ENCODE measurements around the gene OR2K2. TPM values are rescaled to one million over a fixed set of nuclear protein-coding genes. Genes with fewer than 3 reads are reported as not detected.

OR2K2 gene, protein sequence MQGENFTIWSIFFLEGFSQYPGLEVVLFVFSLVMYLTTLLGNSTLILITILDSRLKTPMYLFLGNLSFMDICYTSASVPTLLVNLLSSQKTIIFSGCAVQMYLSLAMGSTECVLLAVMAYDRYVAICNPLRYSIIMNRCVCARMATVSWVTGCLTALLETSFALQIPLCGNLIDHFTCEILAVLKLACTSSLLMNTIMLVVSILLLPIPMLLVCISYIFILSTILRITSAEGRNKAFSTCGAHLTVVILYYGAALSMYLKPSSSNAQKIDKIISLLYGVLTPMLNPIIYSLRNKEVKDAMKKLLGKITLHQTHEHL
- total RNA-seq (not detected), polyA plus RNA-seq (not detected)
- long read RNA-seq, donor 1 = 0 reads
- long read RNA-seq, donor 2 = 0 reads
- long read RNA-seq, donor 3 = 0 reads
- long read RNA-seq, donor 4 = 0 reads
- long read RNA-seq, donor 5 = 0 reads

DNA sequence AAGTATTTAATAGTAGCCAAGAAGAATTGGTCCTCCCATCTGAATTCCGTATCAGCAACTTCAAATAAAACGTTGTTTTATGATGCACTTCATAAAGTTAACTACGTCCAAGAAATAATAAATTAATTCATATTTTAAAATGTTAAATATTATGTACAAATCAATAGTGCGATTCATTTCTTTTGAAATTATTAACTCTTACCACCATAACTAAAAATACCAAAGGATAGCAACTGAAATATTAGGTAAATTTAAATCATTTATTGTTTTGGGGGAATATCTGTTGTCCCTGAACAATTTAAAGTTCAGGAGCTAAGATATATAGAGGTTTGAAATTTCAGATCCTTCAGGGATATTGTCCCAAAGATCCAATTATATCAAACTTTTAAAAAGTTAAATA lies at the start of gene OR2K2:
OR2K2 (minus strand) TSS at position 101 of the 400 bp plus-strand sequence. CDS start 1,791 bp downstream, outside the sequence.
- Histone ChIP-seq H3K4me1 (ENCODE audit: control insufficient read depth in 5 of 5, insufficient read depth in 5 of 5, low read length in 5 of 5) (peaks cover 0 to 3% (median 0%) of the 10 kb centered on the region in 5 donors), H3K9me3 (ENCODE audit: control insufficient read depth in 4 of 4, insufficient read depth in 3 of 4, low read length in 3 of 4) (no peaks in the 10 kb centered on the region), H3K36me3 (ENCODE audit: control insufficient read depth in 4 of 4, insufficient read depth in 4 of 4, low read length in 4 of 4) (no peaks in the 10 kb centered on the region), H3K27ac (ENCODE audit: low read depth in 1 of 2, low read length in 1 of 2) (no peak within 1 kb of the TSS), H3K4me3 (no peak within 1 kb of the TSS), H3K9ac (ENCODE audit: insufficient read depth in 1 of 2, low read length in 2 of 2) (no peak within 1 kb of the TSS), H3K27me3 (ENCODE audit: control insufficient read depth in 3 of 3, insufficient read depth in 3 of 3, low read length in 2 of 3) (no peaks in the 10 kb centered on the region)
- DNase-seq (no peak), ATAC-seq (ENCODE audit: insufficient read depth, low FRiP score) (no peak)
- TF ChIP-seq, protein P1, sequence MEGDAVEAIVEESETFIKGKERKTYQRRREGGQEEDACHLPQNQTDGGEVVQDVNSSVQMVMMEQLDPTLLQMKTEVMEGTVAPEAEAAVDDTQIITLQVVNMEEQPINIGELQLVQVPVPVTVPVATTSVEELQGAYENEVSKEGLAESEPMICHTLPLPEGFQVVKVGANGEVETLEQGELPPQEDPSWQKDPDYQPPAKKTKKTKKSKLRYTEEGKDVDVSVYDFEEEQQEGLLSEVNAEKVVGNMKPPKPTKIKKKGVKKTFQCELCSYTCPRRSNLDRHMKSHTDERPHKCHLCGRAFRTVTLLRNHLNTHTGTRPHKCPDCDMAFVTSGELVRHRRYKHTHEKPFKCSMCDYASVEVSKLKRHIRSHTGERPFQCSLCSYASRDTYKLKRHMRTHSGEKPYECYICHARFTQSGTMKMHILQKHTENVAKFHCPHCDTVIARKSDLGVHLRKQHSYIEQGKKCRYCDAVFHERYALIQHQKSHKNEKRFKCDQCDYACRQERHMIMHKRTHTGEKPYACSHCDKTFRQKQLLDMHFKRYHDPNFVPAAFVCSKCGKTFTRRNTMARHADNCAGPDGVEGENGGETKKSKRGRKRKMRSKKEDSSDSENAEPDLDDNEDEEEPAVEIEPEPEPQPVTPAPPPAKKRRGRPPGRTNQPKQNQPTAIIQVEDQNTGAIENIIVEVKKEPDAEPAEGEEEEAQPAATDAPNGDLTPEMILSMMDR (IDR thresholded peaks at IDR 0.05; ENCODE audit: control extremely low read depth, extremely low read depth) = no peak
- WGBS, 2 donors = 91 to 96% methylated on average over 4 of the region's 4 CpGs

DNA sequence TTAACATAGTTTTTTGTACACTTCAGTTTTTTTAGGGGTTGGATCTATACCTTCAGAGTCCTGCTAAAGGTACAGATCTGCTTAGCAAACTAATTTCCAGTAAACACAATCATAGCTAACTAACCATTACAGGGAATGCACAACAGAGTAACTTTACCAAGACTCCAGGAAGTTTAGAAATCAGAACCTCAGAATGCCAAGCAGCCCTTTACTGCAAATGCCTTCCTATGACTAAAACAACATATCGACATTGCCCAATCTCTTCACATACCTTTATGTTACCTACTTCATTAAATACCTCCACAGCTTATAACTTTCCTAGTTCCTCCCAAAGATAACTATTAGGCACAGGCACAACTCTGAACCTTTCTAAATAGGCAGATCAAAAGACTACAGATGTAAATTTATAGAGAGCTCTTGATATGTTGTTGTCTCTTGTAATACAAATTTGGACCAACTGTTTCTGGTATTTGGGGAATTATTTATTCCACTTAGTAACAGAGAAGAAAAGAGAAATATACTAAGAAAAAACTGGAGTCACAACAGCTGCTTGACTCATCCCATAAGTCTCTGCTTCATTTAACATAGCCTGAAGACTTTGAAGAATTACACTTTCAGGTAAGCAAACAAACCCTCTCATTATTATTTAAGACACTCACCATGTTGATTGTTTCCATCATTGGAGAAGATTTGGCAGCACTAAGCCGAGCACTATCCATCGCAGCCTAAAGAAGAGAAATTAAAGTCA lies 46.0 kb upstream of the OR2K2 start:
- no peak for ATAC-seq (ENCODE audit: insufficient read depth, low FRiP score)
- 93 to 97% methylated on average over 3 of the region's 3 CpGs for WGBS, 2 donors
- Histone ChIP-seq H3K27ac (ENCODE audit: low read depth in 1 of 2, low read length in 1 of 2) (no peak overlapping the region), H3K4me3 (no peak overlapping the region), H3K36me3 (ENCODE audit: control insufficient read depth in 4 of 4, insufficient read depth in 4 of 4, low read length in 4 of 4) (peaks cover 17 to 50% (median 25%) of the 10 kb centered on the region in 4 donors), H3K9ac (ENCODE audit: insufficient read depth in 1 of 2, low read length in 2 of 2) (no peak overlapping the region), H3K4me1 (ENCODE audit: control insufficient read depth in 5 of 5, insufficient read depth in 5 of 5, low read length in 5 of 5) (peaks cover 0 to 9% (median 0%) of the 10 kb centered on the region in 5 donors), H3K9me3 (ENCODE audit: control insufficient read depth in 4 of 4, insufficient read depth in 3 of 4, low read length in 3 of 4) (no peaks in the 10 kb centered on the region), H3K27me3 (ENCODE audit: control insufficient read depth in 3 of 3, insufficient read depth in 3 of 3, low read length in 2 of 3) (no peaks in the 10 kb centered on the region)
- no peak for DNase-seq
- TF ChIP-seq, protein P1 (IDR thresholded peaks at IDR 0.05; ENCODE audit: control extremely low read depth, extremely low read depth) = no peak

DNA sequence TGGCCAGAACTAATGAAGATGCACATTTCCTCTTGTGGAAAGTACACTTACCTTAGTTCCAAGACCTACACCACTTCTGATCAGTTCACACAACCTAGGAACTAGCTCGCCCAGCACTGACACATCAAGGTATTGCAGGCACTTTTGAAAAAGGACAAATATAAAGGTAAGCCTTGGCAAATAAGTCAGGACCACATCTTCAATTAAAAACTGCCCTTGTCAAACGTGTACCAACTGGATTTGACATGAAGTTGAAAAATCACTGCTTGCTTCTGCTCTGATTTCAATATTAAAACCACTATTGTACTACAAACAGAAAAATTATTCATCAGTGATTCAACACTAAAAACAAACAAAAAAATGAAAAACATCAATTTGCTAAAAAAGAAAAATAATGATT lies 45.0 kb upstream of the OR2K2 start:
- no peaks in the 10 kb centered on the region for H3K27me3 ChIP-seq (ENCODE audit: control insufficient read depth in 3 of 3, insufficient read depth in 3 of 3, low read length in 2 of 3)

More for the DNA sequence above, 45.0 kb upstream of the OR2K2 start:
- 90 to 94% methylated on average over 2 of the region's 2 CpGs for WGBS, 2 donors
- Histone ChIP-seq H3K4me1 (ENCODE audit: control insufficient read depth in 5 of 5, insufficient read depth in 5 of 5, low read length in 5 of 5) (peaks cover 0 to under 1% (median 0%) of the 10 kb centered on the region in 5 donors), H3K9ac (ENCODE audit: insufficient read depth in 1 of 2, low read length in 2 of 2) (no peak overlapping the region), H3K9me3 (ENCODE audit: control insufficient read depth in 4 of 4, insufficient read depth in 3 of 4, low read length in 3 of 4) (no peaks in the 10 kb centered on the region), H3K27ac (ENCODE audit: low read depth in 1 of 2, low read length in 1 of 2) (no peak overlapping the region), H3K4me3 (no peak overlapping the region), H3K36me3 (ENCODE audit: control insufficient read depth in 4 of 4, insufficient read depth in 4 of 4, low read length in 4 of 4) (peaks cover 23 to 56% (median 32%) of the 10 kb centered on the region in 4 donors)
- ATAC-seq (ENCODE audit: insufficient read depth, low FRiP score) = no peak
- no peak for DNase-seq
- TF ChIP-seq, protein P1 (IDR thresholded peaks at IDR 0.05; ENCODE audit: control extremely low read depth, extremely low read depth) = no peak
